ENCODE results near the gene PARVA. TPM values are rescaled to one million over a fixed set of nuclear protein-coding genes. Genes with fewer than 3 reads are reported as not detected.

PARVA gene
- total RNA-seq, 4 donors from 2014 or later: 28.5 to 37.4 (median 32.2) TPM

DNA sequence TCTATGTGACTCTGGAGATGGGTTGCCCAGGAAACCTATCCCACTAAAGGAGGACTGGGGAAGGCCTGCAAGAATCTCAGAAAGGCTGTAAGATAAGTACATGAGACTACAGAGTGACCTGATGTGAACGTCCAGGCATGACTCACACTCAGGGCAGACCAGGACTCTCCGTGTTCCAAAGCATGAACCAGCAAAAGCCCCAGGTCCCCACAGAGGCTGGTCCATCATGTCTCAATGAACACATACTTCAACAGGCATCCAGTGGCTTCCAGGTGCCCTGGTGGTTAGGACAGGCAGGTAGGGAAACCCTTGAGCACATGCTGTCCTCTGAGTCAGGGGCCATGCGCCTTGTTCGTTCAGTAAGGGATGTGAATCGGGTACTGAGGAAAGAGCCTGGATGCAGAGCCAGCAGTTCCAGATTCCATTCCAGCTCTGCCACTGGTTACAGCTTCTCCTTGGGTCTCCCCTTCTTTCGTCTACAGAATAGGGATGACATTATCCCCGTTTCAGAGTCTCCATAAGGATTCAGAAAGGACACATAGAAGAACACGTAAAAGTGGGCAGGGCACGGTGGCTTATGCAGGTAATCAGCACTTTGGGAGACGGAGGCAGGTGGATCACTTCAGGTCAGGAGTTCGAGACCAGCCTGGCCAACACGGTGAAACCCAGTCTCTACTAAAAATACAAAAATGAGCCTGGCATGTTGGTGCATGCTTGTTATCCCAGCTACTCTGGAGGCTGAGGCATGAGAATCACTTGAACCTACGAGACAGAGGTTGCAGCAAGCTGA lies 167.8 kb downstream of the PARVA start:
- no peak overlapping the region for H3K4me3 ChIP-seq (replicated peaks in 1 of 3)
- WGBS, 2 donors: 92 to 93% methylated on average over 13 of the region's 13 CpGs
- no peak overlapping the region for H3K27ac ChIP-seq
- no peaks in the 10 kb centered on the region for H3K9me3 ChIP-seq
- no peaks in the 10 kb centered on the region for H3K36me3 ChIP-seq
- TF ChIP-seq, protein P1, sequence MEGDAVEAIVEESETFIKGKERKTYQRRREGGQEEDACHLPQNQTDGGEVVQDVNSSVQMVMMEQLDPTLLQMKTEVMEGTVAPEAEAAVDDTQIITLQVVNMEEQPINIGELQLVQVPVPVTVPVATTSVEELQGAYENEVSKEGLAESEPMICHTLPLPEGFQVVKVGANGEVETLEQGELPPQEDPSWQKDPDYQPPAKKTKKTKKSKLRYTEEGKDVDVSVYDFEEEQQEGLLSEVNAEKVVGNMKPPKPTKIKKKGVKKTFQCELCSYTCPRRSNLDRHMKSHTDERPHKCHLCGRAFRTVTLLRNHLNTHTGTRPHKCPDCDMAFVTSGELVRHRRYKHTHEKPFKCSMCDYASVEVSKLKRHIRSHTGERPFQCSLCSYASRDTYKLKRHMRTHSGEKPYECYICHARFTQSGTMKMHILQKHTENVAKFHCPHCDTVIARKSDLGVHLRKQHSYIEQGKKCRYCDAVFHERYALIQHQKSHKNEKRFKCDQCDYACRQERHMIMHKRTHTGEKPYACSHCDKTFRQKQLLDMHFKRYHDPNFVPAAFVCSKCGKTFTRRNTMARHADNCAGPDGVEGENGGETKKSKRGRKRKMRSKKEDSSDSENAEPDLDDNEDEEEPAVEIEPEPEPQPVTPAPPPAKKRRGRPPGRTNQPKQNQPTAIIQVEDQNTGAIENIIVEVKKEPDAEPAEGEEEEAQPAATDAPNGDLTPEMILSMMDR (IDR thresholded peaks at IDR 0.05): no peak
- TF ChIP-seq POLR2A (IDR thresholded peaks at IDR 0.05): no peak
- intact Hi-C loops (cut with DNase I): no loop called here
- H3K4me1 ChIP-seq: peaks cover 0 to 4% of the 10 kb centered on the region in 2 donors
- H3K27me3 ChIP-seq: no peaks in the 10 kb centered on the region
- DNase-seq: no peak

DNA sequence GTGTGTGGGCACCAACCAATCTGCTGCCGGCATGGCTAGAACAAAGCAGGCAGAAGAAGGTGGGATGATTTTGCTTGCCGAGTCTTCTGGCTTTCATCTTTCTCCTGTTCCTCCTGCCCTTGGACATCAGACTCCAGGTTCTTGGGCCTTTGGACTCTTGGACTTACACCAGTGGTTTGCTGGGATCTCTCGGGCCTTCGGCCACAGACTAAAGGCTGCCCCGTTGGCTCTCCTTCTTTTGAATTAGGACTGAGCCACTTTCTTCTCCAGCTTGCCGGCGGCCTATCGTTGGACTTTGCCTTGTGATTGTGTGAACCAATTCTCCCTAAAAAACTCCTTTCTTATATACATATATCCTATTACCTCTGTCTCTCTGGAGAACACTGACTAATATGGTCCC lies 168.8 kb downstream of the PARVA start:
- WGBS, 2 donors: 96 to 99% methylated on average over 7 to 8 of the region's 8 CpGs
- TF ChIP-seq POLR2A (IDR thresholded peaks at IDR 0.05): no peak
- TF ChIP-seq, protein P1 (IDR thresholded peaks at IDR 0.05): no peak
- DNase-seq: no peak

DNA sequence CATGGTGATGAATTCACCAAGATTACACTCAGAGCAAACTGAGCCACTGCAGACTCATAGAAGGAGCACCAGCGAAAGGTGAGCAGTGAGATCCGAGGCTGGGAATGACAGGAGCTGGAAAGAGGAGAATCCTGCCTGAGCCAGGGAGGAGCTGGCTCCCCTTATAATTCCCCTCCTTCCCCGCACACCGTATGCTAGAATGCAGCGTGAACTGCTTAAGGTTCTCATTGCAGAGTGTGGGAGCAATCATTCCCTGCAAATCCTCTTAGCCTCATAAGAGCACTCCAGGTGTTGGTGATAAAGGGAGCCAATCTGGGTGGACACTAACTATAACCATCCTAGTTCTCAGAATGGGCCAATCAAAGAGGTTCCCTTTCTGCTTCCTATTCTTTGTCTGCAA lies 169.3 kb downstream of the PARVA start:
- Histone ChIP-seq H3K4me3 (replicated peaks in 1 of 3) (no peak overlapping the region), H3K36me3 (no peaks in the 10 kb centered on the region), H3K27me3 (no peaks in the 10 kb centered on the region), H3K27ac (no peak overlapping the region), H3K4me1 (no peaks in the 10 kb centered on the region), H3K9me3 (no peaks in the 10 kb centered on the region)
- no peak for DNase-seq
- intact Hi-C loops (cut with DNase I): no loop called here
- WGBS, 2 donors: 88 to 91% methylated on average over 5 of the region's 5 CpGs
- TF ChIP-seq, protein P1 (IDR thresholded peaks at IDR 0.05): no peak
- TF ChIP-seq POLR2A (IDR thresholded peaks at IDR 0.05): no peak

More for the DNA sequence above, 168.8 kb downstream of the PARVA start:
- Histone ChIP-seq H3K4me3 (replicated peaks in 1 of 3) (no peak overlapping the region), H3K36me3 (no peaks in the 10 kb centered on the region), H3K27ac (no peak overlapping the region), H3K4me1 (peaks cover 0 to 3% of the 10 kb centered on the region in 2 donors), H3K27me3 (no peaks in the 10 kb centered on the region), H3K9me3 (no peaks in the 10 kb centered on the region)
- intact Hi-C loops (cut with DNase I): no loop called here

DNA sequence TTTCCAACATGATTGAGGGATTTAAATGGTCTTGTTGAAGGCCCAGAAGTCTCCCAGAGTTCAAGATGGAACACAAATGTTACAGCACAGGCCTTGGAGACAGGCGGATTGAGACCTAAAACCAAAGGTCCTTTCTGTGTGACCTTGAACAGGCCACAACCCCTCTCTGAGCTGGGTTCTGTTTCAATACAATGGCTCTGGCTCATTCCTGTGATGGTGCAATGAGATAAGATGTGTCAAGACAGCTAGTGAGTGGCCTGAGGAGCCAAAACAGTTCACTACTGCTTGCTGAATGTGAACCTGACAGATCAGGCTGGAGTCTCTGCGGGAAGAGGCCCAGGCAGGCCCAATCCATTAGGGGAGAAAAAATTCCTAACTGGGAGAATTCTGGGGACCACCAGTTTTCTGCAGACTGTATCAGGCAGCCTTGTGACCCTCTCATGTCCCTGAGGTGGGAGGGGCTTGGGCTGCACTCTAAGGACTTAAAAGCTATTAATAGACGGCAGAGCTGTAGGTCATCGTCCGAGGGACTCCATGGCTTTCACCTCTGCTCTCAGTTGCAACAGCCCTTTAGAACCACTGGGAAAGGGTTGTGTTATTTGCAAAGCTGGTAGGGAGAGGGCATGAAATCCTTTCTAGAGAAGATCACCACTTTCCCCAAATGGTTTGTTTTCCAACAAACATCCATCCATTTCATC lies 170.7 kb downstream of the PARVA start:
- Histone ChIP-seq H3K27me3 (no peaks in the 10 kb centered on the region), H3K4me3 (replicated peaks in 1 of 3) (no peak overlapping the region), H3K4me1 (no peaks in the 10 kb centered on the region), H3K36me3 (no peaks in the 10 kb centered on the region), H3K27ac (no peak overlapping the region), H3K9me3 (no peaks in the 10 kb centered on the region)
- WGBS, 2 donors: 85 to 90% methylated on average over 5 of the region's 5 CpGs
- TF ChIP-seq POLR2A (IDR thresholded peaks at IDR 0.05): no peak
- TF ChIP-seq, protein P1 (IDR thresholded peaks at IDR 0.05): no peak
- intact Hi-C loops (cut with DNase I): no loop called here
- no peak for DNase-seq

DNA sequence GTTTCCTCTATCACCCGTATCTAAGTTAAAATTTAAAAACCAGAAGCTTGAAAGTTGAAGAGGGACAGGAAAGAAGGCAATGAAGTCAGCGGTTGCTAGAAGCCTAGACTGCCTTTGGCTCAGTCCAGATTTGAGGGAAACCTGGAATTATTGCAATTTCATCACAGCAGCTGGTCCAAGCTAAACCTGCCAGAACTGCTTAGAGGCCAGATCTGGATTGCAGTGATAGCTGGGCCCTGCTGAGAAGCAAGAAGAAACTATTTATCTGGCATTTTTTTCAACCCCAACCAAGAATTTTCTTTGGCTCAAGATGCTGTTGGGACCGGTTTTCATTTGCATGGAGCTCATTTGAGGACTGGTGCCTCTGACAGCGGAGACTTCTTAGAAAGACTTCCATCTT lies 175.3 kb downstream of the PARVA start:
- Histone ChIP-seq H3K27me3 (no peaks in the 10 kb centered on the region), H3K4me1 (peaks cover 4 to 9% of the 10 kb centered on the region in 2 donors), H3K36me3 (no peaks in the 10 kb centered on the region), H3K27ac (no peak overlapping the region), H3K4me3 (replicated peaks in 1 of 3) (no peak overlapping the region), H3K9me3 (no peaks in the 10 kb centered on the region)
- WGBS, 2 donors: 79 to 83% methylated on average over 4 of the region's 4 CpGs
- intact Hi-C loops (cut with DNase I): no loop called here
- no peak for DNase-seq
- TF ChIP-seq POLR2A (IDR thresholded peaks at IDR 0.05): no peak
- TF ChIP-seq, protein P1 (IDR thresholded peaks at IDR 0.05): no peak

Data from thyroid gland (tissue), 4 donors.